ENCODE data around the gene COL6A2. TPM values are rescaled to one million over a fixed set of nuclear protein-coding genes. Genes with fewer than 3 reads are reported as not detected.
"Not testable (repeated sequence)": the region's sequence is repeated elsewhere in the genome, so short reads cannot be mapped to it uniquely, and the experiment has no call there.

COL6A2 gene
- total and polyA plus RNA-seq, 2 donors: 55.2 to 182 TPM

- Histone ChIP-seq H3K36me3 (ENCODE audit: control insufficient read depth in 2 of 2, insufficient read depth in 2 of 2, low read length in 1 of 2) (no peaks in the 10 kb centered on the region), H3K9me3 (ENCODE audit: control insufficient read depth in 2 of 2, insufficient read depth in 1 of 2, low read length in 1 of 2) (peaks cover 0 to 13% of the 10 kb centered on the region in 2 donors), H3K4me1 (ENCODE audit: control insufficient read depth in 2 of 2, insufficient read depth in 2 of 2, low read length in 2 of 2) (no peaks in the 10 kb centered on the region), H3K4me3 (ENCODE audit: low read length in 2 of 2) (no peak overlapping the region), H3K27ac (ENCODE audit: low read depth in 1 of 2, low read length in 1 of 2) (no peak overlapping the region), H3K27me3 (ENCODE audit: control insufficient read depth in 2 of 2, insufficient read depth in 1 of 2, low read length in 1 of 2) (no peaks in the 10 kb centered on the region)
- 96% methylated on average over 45 of the region's 45 CpGs for WGBS
- no peak for DNase-seq (ENCODE audit: low read depth in 6 of 9, low spot score in 9 of 9)
These were observed 44.1 kb downstream of the COL6A2 start for GRCh38 chr21:46141767-46142581.

DNA sequence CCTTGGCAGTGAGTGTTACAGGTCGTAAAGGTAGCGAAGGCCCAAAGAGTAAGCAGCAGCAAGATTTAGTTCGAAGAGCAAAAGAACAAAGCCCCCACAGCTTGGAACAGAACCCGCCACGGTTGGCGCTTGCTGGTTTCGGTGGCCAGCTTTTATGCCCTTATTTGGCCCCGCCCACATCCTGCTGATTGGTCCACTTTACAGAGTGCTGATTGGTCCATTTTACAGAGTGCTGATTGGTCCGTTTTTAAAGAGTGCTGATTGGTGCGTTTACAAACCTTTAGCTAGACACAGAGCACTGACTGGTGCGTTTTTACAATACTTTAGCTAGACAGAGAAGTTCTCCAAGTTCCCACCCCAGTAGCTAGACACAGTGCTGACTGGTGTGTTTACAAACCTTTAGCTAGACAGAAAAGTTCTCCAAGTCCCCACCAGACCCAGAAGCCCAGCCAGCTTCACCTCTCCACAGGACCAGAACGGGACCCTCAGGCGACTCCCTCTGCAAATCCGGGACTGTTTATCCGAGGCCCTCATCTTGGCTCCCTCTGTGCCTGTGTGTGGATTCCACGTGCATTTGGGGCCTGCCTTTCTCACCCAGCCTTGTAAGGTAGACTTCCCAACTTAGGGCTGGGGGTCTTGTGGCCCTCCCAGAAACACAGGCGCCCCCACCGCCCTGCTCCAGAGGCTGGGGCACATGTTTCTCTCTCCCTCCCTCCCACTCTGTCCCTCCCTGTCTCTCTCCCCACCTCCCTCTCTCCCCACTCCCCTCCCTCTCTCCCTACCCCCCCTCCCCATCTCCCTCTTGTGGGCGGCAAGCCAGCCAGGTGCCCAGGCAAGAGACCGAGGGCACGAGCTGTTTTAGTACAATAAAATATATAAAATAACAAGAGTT, 44.9 kb downstream of the COL6A2 start:
- Histone ChIP-seq H3K4me3 (ENCODE audit: low read length in 2 of 2) (no peak overlapping the region), H3K27me3 (ENCODE audit: control insufficient read depth in 2 of 2, insufficient read depth in 1 of 2, low read length in 1 of 2) (no peaks in the 10 kb centered on the region), H3K4me1 (ENCODE audit: control insufficient read depth in 2 of 2, insufficient read depth in 2 of 2, low read length in 2 of 2) (no peaks in the 10 kb centered on the region), H3K27ac (ENCODE audit: low read depth in 1 of 2, low read length in 1 of 2) (no peak overlapping the region), H3K36me3 (ENCODE audit: control insufficient read depth in 2 of 2, insufficient read depth in 2 of 2, low read length in 1 of 2) (no peaks in the 10 kb centered on the region), H3K9me3 (ENCODE audit: control insufficient read depth in 2 of 2, insufficient read depth in 1 of 2, low read length in 1 of 2) (peaks cover 0 to 13% of the 10 kb centered on the region in 2 donors)
- 89% methylated on average over 21 of the region's 21 CpGs for WGBS
- DNase-seq (ENCODE audit: low read depth in 6 of 9, low spot score in 9 of 9): no peak

GRCh38 chr21:46144464-46145070, 46.7 kb downstream of the COL6A2 start:
- no peak for DNase-seq (ENCODE audit: low read depth in 6 of 9, low spot score in 9 of 9)
- no peak overlapping the region for H3K27ac ChIP-seq (ENCODE audit: low read depth in 1 of 2, low read length in 1 of 2)
- no peak overlapping the region for H3K4me3 ChIP-seq (ENCODE audit: low read length in 2 of 2)
- H3K4me1 ChIP-seq (ENCODE audit: control insufficient read depth in 2 of 2, insufficient read depth in 2 of 2, low read length in 2 of 2): no peaks in the 10 kb centered on the region
- no peaks in the 10 kb centered on the region for H3K27me3 ChIP-seq (ENCODE audit: control insufficient read depth in 2 of 2, insufficient read depth in 1 of 2, low read length in 1 of 2)
- peaks cover 0 to 13% of the 10 kb centered on the region in 2 donors for H3K9me3 ChIP-seq (ENCODE audit: control insufficient read depth in 2 of 2, insufficient read depth in 1 of 2, low read length in 1 of 2)
- no peaks in the 10 kb centered on the region for H3K36me3 ChIP-seq (ENCODE audit: control insufficient read depth in 2 of 2, insufficient read depth in 2 of 2, low read length in 1 of 2)
- 74% methylated on average over 4 of the region's 4 CpGs for WGBS

DNA sequence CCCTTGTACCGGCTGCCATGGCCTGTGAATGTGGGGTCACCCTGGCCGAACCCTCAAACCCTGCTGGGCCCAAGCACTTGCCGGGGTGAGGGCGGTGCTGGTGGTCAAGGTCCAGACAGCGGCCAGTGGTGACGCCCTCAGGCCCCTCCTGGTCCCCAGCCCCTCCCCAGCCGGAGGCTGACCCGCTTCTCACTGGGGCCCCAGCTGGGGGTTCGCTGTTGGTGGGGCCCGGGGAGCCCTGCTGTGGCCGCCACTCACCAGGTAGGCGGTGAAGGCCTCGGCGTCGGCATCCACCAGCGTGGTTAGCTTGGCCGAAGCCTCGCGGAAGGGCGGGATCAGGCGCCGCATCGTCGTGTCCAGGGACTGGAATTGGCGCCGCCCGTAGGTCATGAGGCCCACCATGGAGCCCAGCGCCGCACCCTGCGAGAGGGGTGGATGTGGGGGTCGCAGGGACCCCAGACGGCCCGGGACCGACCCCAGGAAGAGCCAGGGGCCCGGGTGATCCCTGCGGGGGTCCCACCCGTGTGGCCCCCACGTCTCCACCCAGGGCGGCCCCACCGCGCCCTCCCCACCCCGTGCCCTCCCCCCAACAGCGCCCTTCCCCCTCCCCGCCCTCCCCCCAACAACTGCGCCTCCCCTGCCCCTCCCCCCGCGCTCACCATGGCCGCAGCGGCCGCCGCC, 47.4 kb downstream of the COL6A2 start:
- H3K36me3 ChIP-seq (ENCODE audit: control insufficient read depth in 2 of 2, insufficient read depth in 2 of 2, low read length in 1 of 2): no peaks in the 10 kb centered on the region
- no peak for DNase-seq (ENCODE audit: low read depth in 6 of 9, low spot score in 9 of 9)
- H3K9me3 ChIP-seq (ENCODE audit: control insufficient read depth in 2 of 2, insufficient read depth in 1 of 2, low read length in 1 of 2): peaks cover 0 to 13% of the 10 kb centered on the region in 2 donors
- WGBS: 97% methylated on average over 51 of the region's 51 CpGs
- no peak overlapping the region for H3K4me3 ChIP-seq (ENCODE audit: low read length in 2 of 2)
- H3K4me1 ChIP-seq (ENCODE audit: control insufficient read depth in 2 of 2, insufficient read depth in 2 of 2, low read length in 2 of 2): no peaks in the 10 kb centered on the region
- H3K27me3 ChIP-seq (ENCODE audit: control insufficient read depth in 2 of 2, insufficient read depth in 1 of 2, low read length in 1 of 2): no peaks in the 10 kb centered on the region
- no peak overlapping the region for H3K27ac ChIP-seq (ENCODE audit: low read depth in 1 of 2, low read length in 1 of 2)

GRCh38 chr21:46145840-46146691, 48.2 kb downstream of the COL6A2 start:
- Histone ChIP-seq H3K4me1 (ENCODE audit: control insufficient read depth in 2 of 2, insufficient read depth in 2 of 2, low read length in 2 of 2) (no peaks in the 10 kb centered on the region), H3K27ac (ENCODE audit: low read depth in 1 of 2, low read length in 1 of 2) (no peak overlapping the region), H3K4me3 (ENCODE audit: low read length in 2 of 2) (no peak overlapping the region), H3K36me3 (ENCODE audit: control insufficient read depth in 2 of 2, insufficient read depth in 2 of 2, low read length in 1 of 2) (no peaks in the 10 kb centered on the region), H3K9me3 (ENCODE audit: control insufficient read depth in 2 of 2, insufficient read depth in 1 of 2, low read length in 1 of 2) (peaks cover 0 to 13% of the 10 kb centered on the region in 2 donors), H3K27me3 (ENCODE audit: control insufficient read depth in 2 of 2, insufficient read depth in 1 of 2, low read length in 1 of 2) (no peaks in the 10 kb centered on the region)
- WGBS: 94% methylated on average over 60 of the region's 60 CpGs
- DNase-seq (ENCODE audit: low read depth in 6 of 9, low spot score in 9 of 9): no peak

DNA sequence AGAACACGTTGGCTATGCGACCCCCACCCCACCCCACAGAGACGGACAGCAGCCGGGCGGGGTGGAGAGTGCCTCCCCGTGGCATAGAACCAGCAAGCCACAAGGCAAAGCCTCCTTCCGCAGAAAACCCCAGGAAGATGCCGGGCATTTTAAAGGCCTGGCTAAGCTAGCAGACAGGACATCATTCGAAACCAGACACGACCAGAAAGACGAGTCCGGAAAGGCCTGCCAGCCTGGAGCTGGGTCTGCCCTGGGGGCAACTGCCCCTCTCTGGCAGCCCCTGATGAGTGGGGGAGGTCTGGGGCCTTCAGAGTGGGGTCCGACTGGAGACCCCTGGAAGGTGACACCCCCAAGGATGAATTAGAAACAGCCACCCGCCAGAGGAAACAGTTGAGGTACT, 48.9 kb downstream of the COL6A2 start:
- H3K27ac ChIP-seq (ENCODE audit: low read depth in 1 of 2, low read length in 1 of 2): no peak overlapping the region

DNA sequence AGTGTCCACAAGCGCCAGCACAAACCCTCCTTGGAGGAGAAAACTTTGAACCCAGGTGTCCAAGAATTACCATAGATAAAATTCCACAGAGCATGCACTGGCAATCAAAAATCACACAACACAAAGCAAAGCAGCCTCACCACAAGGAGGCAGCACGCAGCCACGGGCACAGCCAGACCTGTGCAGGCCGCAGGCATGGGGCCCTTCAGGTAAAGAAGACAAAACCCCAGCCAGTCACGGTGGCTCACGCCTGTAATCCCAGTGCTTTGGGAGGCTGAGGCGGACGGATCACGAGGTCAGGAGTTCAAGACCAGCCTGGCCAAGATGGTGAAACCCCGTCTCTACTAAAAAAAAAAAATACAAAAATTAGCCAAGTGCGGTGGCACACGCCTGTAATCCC, 49.5 kb downstream of the COL6A2 start:
- H3K27me3 ChIP-seq (ENCODE audit: control insufficient read depth in 2 of 2, insufficient read depth in 1 of 2, low read length in 1 of 2); H3K9me3 ChIP-seq (ENCODE audit: control insufficient read depth in 2 of 2, insufficient read depth in 1 of 2, low read length in 1 of 2); H3K36me3 ChIP-seq (ENCODE audit: control insufficient read depth in 2 of 2, insufficient read depth in 2 of 2, low read length in 1 of 2); H3K27ac ChIP-seq (ENCODE audit: low read depth in 1 of 2, low read length in 1 of 2); H3K4me3 ChIP-seq (ENCODE audit: low read length in 2 of 2); H3K4me1 ChIP-seq (ENCODE audit: control insufficient read depth in 2 of 2, insufficient read depth in 2 of 2, low read length in 2 of 2): not testable (repeated sequence)
- DNase-seq (ENCODE audit: low read depth in 6 of 9, low spot score in 9 of 9): peak in 7 of 9 donors; percentile 5 to 53 (median 25)
- WGBS: 83% methylated on average over 12 of the region's 12 CpGs

More for the DNA sequence above, 48.9 kb downstream of the COL6A2 start:
- 94% methylated on average over 14 of the region's 14 CpGs for WGBS
- Histone ChIP-seq H3K4me1 (ENCODE audit: control insufficient read depth in 2 of 2, insufficient read depth in 2 of 2, low read length in 2 of 2) (no peaks in the 10 kb centered on the region), H3K27me3 (ENCODE audit: control insufficient read depth in 2 of 2, insufficient read depth in 1 of 2, low read length in 1 of 2) (no peaks in the 10 kb centered on the region), H3K9me3 (ENCODE audit: control insufficient read depth in 2 of 2, insufficient read depth in 1 of 2, low read length in 1 of 2) (peaks cover 0 to 13% of the 10 kb centered on the region in 2 donors), H3K4me3 (ENCODE audit: low read length in 2 of 2) (no peak overlapping the region), H3K36me3 (ENCODE audit: control insufficient read depth in 2 of 2, insufficient read depth in 2 of 2, low read length in 1 of 2) (no peaks in the 10 kb centered on the region)
- DNase-seq (ENCODE audit: low read depth in 6 of 9, low spot score in 9 of 9): no peak

DNA sequence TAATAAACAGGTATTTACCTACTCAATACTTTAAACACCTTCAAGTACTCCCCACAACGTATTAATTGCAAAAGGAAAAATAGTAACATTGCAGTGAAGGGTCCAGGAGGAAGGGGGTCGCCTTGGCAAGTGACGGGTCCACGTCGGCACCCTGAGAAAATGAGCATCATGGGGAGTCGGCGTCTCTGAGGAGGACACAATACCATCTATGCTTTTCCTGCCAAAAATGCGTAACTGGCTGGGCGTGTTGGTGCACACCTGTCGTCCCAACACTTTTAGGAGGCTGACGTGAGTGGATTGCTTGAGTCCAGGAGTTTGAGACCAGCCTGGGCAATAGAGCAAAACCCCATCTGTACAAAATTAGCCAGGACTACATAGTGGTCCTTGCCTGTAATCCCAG, 50.2 kb downstream of the COL6A2 start:
- no peak overlapping the region for H3K4me3 ChIP-seq (ENCODE audit: low read length in 2 of 2)
- no peaks in the 10 kb centered on the region for H3K36me3 ChIP-seq (ENCODE audit: control insufficient read depth in 2 of 2, insufficient read depth in 2 of 2, low read length in 1 of 2)
- H3K27ac ChIP-seq (ENCODE audit: low read depth in 1 of 2, low read length in 1 of 2): no peak overlapping the region
- 95% methylated on average over 11 of the region's 11 CpGs for WGBS
- no peaks in the 10 kb centered on the region for H3K27me3 ChIP-seq (ENCODE audit: control insufficient read depth in 2 of 2, insufficient read depth in 1 of 2, low read length in 1 of 2)
- peaks cover 0 to 9% of the 10 kb centered on the region in 2 donors for H3K9me3 ChIP-seq (ENCODE audit: control insufficient read depth in 2 of 2, insufficient read depth in 1 of 2, low read length in 1 of 2)
- H3K4me1 ChIP-seq (ENCODE audit: control insufficient read depth in 2 of 2, insufficient read depth in 2 of 2, low read length in 2 of 2): peaks cover 0 to 2% of the 10 kb centered on the region in 2 donors
- DNase-seq (ENCODE audit: low read depth in 6 of 9, low spot score in 9 of 9): no peak
